A549 (cell line): ENCODE measurements around the gene LHX5. TPM values are rescaled to one million over a fixed set of nuclear protein-coding genes. Genes with fewer than 3 reads are reported as not detected.

ENCODE experiments used
- ATAC-seq, 2 experiments: fragments of 200-7000 bp in 1 of 2; fragments of >200 bp in 1 of 2; cut with Nextera tagmentation in 1 of 2; cut with Tn5 transposase in 1 of 2; 3 replicates each; pipeline versions ENCODE4 v1.8.0 to v1.9.1; 2018 to 2020; ENCODE audit warnings: mild to moderate bottlenecking in 1 of 2, moderate library complexity in 1 of 2
- CTCF ChIA-PET: fragments of 300-600 bp; sonication (Branson Sonifier 250); formaldehyde crosslinking; extraction: SDS; loops from one replicate; lab custom pipeline; 2021; ENCODE audit warnings: antibody characterized with exemption, inconsistent platforms; lab: Yijun Ruan, JAX
- POLR2A ChIA-PET: fragments of 350-600 bp; formaldehyde crosslinking; extraction: SDS; loops from one replicate; lab custom pipeline; 2021; ENCODE audit warnings: antibody characterized with exemption, inconsistent platforms; lab: Yijun Ruan, JAX
- DNase-seq, 2 experiments: peaks; one replicate each; pipeline versions ENCODE4 v3.0.0 to v3.0.0-alpha.2; 2011 to 2016; ENCODE audit warnings: low read depth in 1 of 2, low spot score in 1 of 2
- FAIRE-seq: peaks from 2 replicates; lab custom pipeline; 2011; peaks lifted over from hg19 to GRCh38; lab: Jason Lieb, UNC
- H3K27ac ChIP-seq, 2 experiments: fragments of >200 bp; sonication (Bioruptor Twin); formaldehyde crosslinking; 3 replicates each; pipeline ENCODE4 v1.5.1; 2016 to 2017
- H3K4me1 ChIP-seq: fragments of >200 bp; sonication (Bioruptor Twin); formaldehyde crosslinking; 3 replicates; pipeline ENCODE4 v1.6.1; 2016
- H3K4me2 ChIP-seq: fragments of >200 bp; sonication (Bioruptor Twin); formaldehyde crosslinking; 3 replicates; pipeline ENCODE4 v1.6.1; 2016
- H3K4me3 ChIP-seq: fragments of >200 bp; sonication (Bioruptor Twin); formaldehyde crosslinking; 3 replicates; pipeline ENCODE4 v1.5.1; 2016
- H3K9me3 ChIP-seq: fragments of >200 bp; sonication (Bioruptor Twin); formaldehyde crosslinking; 3 replicates; pipeline ENCODE4 v1.6.1; 2016
- CBX2 ChIP-seq: fragments of 200-600 bp; sonication (generic); IDR thresholded peaks from 2 replicates; pipeline ENCODE4 v1.6.1; 2016; ENCODE audit warnings: low read depth, mild to moderate bottlenecking, borderline replicate concordance
- EP300 ChIP-seq, 2 experiments: fragments of >200 bp; sonication (Bioruptor Twin); formaldehyde crosslinking; IDR thresholded peaks; 2 replicates in 1 of 2; 3 replicates in 1 of 2; pipeline ENCODE4 v1.6.1; 2016 to 2017
- FOSL2 ChIP-seq, 2 experiments: fragments of 450-650 bp in 1 of 2; fragments of >200 bp in 1 of 2; sonication (Bioruptor Twin) in 1 of 2; formaldehyde crosslinking; IDR thresholded peaks; 2 replicates each; pipeline versions ENCODE4 v1.5.0 to v1.6.1; 2016 to 2020; ENCODE audit warnings: mild to moderate bottlenecking in 1 of 2, moderate library complexity in 1 of 2
- GATA3 ChIP-seq: IDR thresholded peaks from 2 replicates; pipeline ENCODE4 v1.6.1; 2012; ENCODE audit warnings: borderline replicate concordance
- HDAC2 ChIP-seq: fragments of 200-600 bp; sonication (generic); IDR thresholded peaks from 2 replicates; pipeline ENCODE4 v1.6.1; 2016
- HOXA7 ChIP-seq: fragments of 250-450 bp; sonication (Bioruptor Pico); IDR thresholded peaks from 2 replicates; pipeline ENCODE4 v1.5.0; 2020; ENCODE audit warnings: mild to moderate bottlenecking, moderate library complexity
- JUN ChIP-seq, 2 experiments: fragments of >200 bp; sonication (Bioruptor Twin); formaldehyde crosslinking; IDR thresholded peaks; 2 replicates in 1 of 2; 3 replicates in 1 of 2; pipeline ENCODE4 v1.6.1; 2016 to 2017
- JUNB ChIP-seq: fragments of >200 bp; sonication (Bioruptor Twin); formaldehyde crosslinking; IDR thresholded peaks from 2 replicates; pipeline ENCODE4 v1.6.1; 2016
- MYC ChIP-seq: IDR thresholded peaks from 2 replicates; pipeline ENCODE4 v1.6.1; 2012; ENCODE audit warnings: mild to moderate bottlenecking, inconsistent platforms, low read length, improper control_type of control experiment, borderline replicate concordance
- NFE2L2 ChIP-seq: fragments of 150-350 bp; conservative IDR thresholded peaks from 2 replicates; pipeline ENCODE4 v1.6.1; 2014; ENCODE audit warnings: low read length
- PHF8 ChIP-seq: fragments of 200-600 bp; sonication (generic); IDR thresholded peaks from 2 replicates; pipeline ENCODE4 v1.6.1; 2016; ENCODE audit warnings: low read depth, mild to moderate bottlenecking, antibody characterized with exemption, moderate library complexity, borderline replicate concordance
- POLR2A ChIP-seq: IDR thresholded peaks from 2 replicates; pipeline ENCODE4 v1.6.1; 2012; ENCODE audit warnings: mild to moderate bottlenecking, low read length
- RAD21 ChIP-seq, 2 experiments: fragments of >200 bp in 1 of 2; sonication (Bioruptor Twin) in 1 of 2; formaldehyde crosslinking in 1 of 2; IDR thresholded peaks in 1 of 2; conservative IDR thresholded peaks in 1 of 2; 2 replicates in 1 of 2; 3 replicates in 1 of 2; pipeline ENCODE4 v1.6.1; 2012 to 2018; ENCODE audit warnings: inconsistent platforms in 1 of 2
- RCOR1 ChIP-seq: fragments of 150-350 bp; IDR thresholded peaks from 2 replicates; pipeline ENCODE4 v1.6.1; 2014; ENCODE audit warnings: antibody characterized with exemption, low read length, low read depth
- SREBF2 ChIP-seq: fragments of 450-650 bp; IDR thresholded peaks from 2 replicates; pipeline ENCODE4 v1.6.1; 2014; ENCODE audit warnings: mild to moderate bottlenecking, moderate library complexity
- ZFP36 ChIP-seq: fragments of 450-650 bp; IDR thresholded peaks from 2 replicates; pipeline ENCODE4 v1.6.1; 2014; ENCODE audit warnings: borderline replicate concordance; ENCODE audit not compliant: partially characterized antibody
- ZSCAN20 ChIP-seq: fragments of 250-450 bp; sonication (Bioruptor Pico); IDR thresholded peaks from 2 replicates; pipeline ENCODE4 v1.8.0; 2022; ENCODE audit warnings: mild to moderate bottlenecking, moderate library complexity
- WGBS: methylation state at CpG from one replicate; pipeline ENCODE4 v1.1.6; 2017; ENCODE audit errors: missing lambda C conversion rate; 5-methylcytosine and 5-hydroxymethylcytosine counted together
- polyA plus RNA-seq, 4 experiments: library from polyadenylated mRNA; depleted of rRNA in 3 of 4; stranded (reverse); fragments of >200 nt; fragmentation: RNase III in 1 of 4; extraction: RNeasy Plus Mini Kit Qiagen cat#74134 plus additional on column Dnase treatment in 1 of 4; gene quantifications; 2 replicates in 3 of 4; 3 replicates in 1 of 4; pipeline ENCODE4 v1.2.3, GENCODE V29; 2011 to 2017
- TF ChIP-seq, protein P1 (sequence below): fragments of 250-450 bp; sonication (Bioruptor Pico); IDR thresholded peaks from 2 replicates; pipeline ENCODE4 v1.5.0; 2020; ENCODE audit warnings: low read depth, mild to moderate bottlenecking, moderate library complexity
- TF ChIP-seq, protein P2 (sequence below): IDR thresholded peaks from 2 replicates; pipeline ENCODE4 v1.6.1; 2012
- TF ChIP-seq, protein P3 (sequence below): fragments of >200 bp; sonication (Bioruptor Twin); formaldehyde crosslinking; IDR thresholded peaks from 3 replicates; pipeline ENCODE4 v1.5.1; 2016
- TF ChIP-seq, protein P4 (sequence below): IDR thresholded peaks from 2 replicates; pipeline ENCODE4 v1.6.1; 2012; ENCODE audit warnings: low read depth, borderline replicate concordance

The LHX5 gene
- polyA plus RNA-seq, 2 of the 4 experiments (the other 2 are of a cell fraction), result not detected

DNA sequence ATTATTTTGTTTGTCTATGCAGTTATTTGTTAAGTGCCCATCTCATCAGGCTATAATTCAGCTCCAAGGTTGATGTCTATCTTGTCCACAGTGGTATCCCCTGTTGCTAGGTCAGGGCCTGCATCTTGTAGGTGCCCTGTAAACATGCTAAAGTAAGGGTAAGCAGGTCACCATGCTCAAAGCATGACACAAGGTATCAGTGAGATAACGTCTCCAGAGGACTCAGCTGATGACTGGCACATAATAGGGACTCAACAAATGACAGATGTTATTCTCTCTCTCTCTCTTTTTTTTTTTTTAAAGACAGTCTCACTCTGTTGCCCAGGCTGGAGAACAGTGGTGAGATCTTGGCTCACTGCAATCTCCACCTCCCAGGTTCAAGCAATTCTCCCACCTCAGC lies 47.2 kb downstream of the LHX5 start:
- ChIA-PET CTCF (interaction anchor here (0.6 to 2.2 kb wide), 32 partner anchors 9 to 486 kb away, joined by 3 to 31 read pairs (median 7); partner anchors contain the start of genes PLBD2, SDS and SLC8B1), POLR2A (no interaction called here)
- H3K4me3 ChIP-seq, result no peak overlapping the region
- no peak overlapping the region for H3K4me2 ChIP-seq
- TF ChIP-seq, protein P1, sequence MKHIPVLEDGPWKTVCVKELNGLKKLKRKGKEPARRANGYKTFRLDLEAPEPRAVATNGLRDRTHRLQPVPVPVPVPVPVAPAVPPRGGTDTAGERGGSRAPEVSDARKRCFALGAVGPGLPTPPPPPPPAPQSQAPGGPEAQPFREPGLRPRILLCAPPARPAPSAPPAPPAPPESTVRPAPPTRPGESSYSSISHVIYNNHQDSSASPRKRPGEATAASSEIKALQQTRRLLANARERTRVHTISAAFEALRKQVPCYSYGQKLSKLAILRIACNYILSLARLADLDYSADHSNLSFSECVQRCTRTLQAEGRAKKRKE, result no peak
- TF ChIP-seq NFE2L2, result 0 out of 2 replicates have a peak, but pooled peaks have one; percentile 9
- DNase-seq (no peak), ATAC-seq (no peak), FAIRE-seq (no peak)
- WGBS, result 94% methylated on average over 1 of the region's 1 CpG
- no peak overlapping the region for H3K27ac ChIP-seq
- H3K9me3 ChIP-seq, result no peaks in the 10 kb centered on the region
- H3K4me1 ChIP-seq, result peaks cover 33% of the 10 kb centered on the region

DNA sequence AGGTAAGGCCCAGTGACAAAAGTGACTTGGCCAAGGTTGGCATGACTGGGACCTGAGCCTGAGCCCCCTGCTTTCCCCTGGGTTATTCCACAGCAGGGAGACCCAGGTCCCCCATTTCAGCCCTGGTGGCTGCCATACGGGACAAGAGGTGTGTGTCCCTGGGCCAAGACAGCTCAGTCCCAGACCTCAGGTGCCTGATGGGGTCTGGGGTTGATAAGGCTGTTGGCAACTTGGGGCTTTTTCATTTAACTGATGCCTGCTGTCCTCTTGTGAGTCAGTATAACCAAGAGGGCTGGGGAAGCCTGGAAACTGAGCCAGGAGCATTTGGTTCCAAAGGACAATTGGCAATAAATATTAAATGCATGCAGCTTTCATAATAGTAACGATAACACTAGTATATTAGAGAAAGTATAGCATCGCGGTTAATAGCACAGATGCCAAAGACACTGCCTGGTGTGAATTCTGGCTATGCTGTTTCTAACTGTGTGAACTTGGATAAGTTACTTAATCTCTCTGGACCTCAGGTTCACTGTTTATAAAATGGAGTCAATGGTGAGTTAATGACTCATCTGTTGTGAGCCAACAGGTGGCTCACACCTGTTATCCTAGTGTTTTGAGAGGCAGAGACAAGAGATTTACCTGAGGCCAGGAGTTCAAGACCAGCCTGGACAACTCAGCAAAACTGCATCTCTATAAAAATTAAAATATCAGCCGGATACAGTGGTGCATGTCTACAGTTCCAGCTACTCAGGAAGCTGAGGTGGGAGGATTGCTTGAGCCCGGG lies 48.6 kb downstream of the LHX5 start:
- no peaks in the 10 kb centered on the region for H3K9me3 ChIP-seq
- no peak for DNase-seq
- CTCF ChIA-PET, result interaction anchor here (1.1 to 2.2 kb wide), 3 partner anchors 9 to 227 kb away, joined by 3 to 14 read pairs (median 3); no protein-coding TSS in a partner anchor
- peak overlapping the region; percentile 62 for H3K4me3 ChIP-seq
- H3K4me2 ChIP-seq, result peak overlapping the region; percentile 77
- H3K27ac ChIP-seq, result peak overlapping the region; percentile 83 to 96
- POLR2A ChIA-PET, result interaction anchor here (1.0 to 1.1 kb wide), 2 partner anchors 88 to 112 kb away, joined by 3 to 9 read pairs; partner anchors contain the start of gene SLC8B1
- H3K4me1 ChIP-seq, result peaks cover 46% of the 10 kb centered on the region
- TF ChIP-seq JUNB, result no peak
- no peak for TF ChIP-seq HDAC2
- no peak for TF ChIP-seq HOXA7 (CRISPR knock-in tag)
- TF ChIP-seq, protein P2, sequence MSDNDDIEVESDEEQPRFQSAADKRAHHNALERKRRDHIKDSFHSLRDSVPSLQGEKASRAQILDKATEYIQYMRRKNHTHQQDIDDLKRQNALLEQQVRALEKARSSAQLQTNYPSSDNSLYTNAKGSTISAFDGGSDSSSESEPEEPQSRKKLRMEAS, result no peak
- no peak for TF ChIP-seq FOSL2 (IDR thresholded peaks at IDR 0.05)
- peak; percentile 52 for TF ChIP-seq FOSL2 (CRISPR knock-in tag; IDR thresholded peaks at IDR 0.05)
- peak; percentile 4 for TF ChIP-seq ZFP36
- TF ChIP-seq, all 56 proteins: peak for 2
- WGBS, result 78% methylated on average over 6 of the region's 6 CpGs
- no peak for ATAC-seq
- FAIRE-seq, result no peak

DNA sequence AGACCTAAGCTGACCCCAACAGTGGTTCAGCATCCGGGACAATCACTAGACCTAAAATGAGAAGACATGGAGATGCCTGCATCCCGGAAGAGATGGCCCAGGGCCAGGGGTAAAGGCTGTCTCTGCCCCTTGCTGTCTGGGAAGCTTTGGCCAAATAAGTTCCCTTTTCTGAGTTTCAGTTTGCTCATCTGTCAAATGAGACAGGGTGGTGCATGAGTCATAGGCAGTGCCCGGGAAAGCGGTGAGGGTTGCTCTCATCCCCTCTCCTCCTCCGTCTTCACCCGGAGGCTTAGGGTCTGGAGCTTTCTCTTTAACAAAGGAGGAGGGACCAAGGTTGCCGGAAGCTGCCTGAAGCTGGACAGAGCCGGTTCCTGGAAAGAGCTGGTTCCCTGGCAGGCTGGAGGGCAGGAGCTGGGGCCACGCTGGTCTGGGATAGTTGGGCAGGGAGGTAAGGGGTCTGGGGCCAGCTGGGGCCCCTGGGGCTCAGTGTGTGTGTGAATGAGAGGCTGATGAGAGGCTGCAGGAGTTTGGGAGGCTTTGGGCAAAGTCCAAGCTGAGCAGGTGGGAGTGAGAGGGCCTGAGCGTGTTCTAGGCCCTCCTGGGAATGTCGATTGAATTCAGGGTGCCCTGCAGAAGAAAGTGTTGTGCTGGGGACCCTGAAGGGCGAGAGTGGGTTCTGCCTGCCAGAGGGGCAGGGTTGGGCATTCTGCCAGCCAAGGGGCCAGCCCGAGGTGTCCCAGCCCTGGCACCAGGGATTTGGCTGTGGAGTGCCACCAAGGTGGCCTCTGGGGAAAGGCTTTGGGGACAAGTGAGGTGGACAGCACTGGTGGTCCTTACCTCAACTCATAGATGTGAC lies 49.4 kb downstream of the LHX5 start, which contains the start of gene SDSL:
TSS of gene SDSL (plus strand) at position 351 of the 856 bp plus-strand sequence. CDS start 5,603 bp downstream, outside the sequence.
- DNase-seq (peak; percentile 80 to 90), ATAC-seq (peak; percentile 87 to 91), FAIRE-seq (peak; percentile 74)
- H3K4me2 ChIP-seq, result peak within 1 kb of the TSS; percentile 77
- TF ChIP-seq RCOR1, result no peak
- TF ChIP-seq, protein P3, sequence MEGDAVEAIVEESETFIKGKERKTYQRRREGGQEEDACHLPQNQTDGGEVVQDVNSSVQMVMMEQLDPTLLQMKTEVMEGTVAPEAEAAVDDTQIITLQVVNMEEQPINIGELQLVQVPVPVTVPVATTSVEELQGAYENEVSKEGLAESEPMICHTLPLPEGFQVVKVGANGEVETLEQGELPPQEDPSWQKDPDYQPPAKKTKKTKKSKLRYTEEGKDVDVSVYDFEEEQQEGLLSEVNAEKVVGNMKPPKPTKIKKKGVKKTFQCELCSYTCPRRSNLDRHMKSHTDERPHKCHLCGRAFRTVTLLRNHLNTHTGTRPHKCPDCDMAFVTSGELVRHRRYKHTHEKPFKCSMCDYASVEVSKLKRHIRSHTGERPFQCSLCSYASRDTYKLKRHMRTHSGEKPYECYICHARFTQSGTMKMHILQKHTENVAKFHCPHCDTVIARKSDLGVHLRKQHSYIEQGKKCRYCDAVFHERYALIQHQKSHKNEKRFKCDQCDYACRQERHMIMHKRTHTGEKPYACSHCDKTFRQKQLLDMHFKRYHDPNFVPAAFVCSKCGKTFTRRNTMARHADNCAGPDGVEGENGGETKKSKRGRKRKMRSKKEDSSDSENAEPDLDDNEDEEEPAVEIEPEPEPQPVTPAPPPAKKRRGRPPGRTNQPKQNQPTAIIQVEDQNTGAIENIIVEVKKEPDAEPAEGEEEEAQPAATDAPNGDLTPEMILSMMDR, result no peak
- no peak for TF ChIP-seq EP300 (IDR thresholded peaks at IDR 0.05)
- TF ChIP-seq PHF8, result peak; percentile 32; the same call in 1 of the 2 replicates
- peak; percentile 43; the same call in 1 of the 2 replicates for TF ChIP-seq GATA3
- peak in 1 of 2 experiments; percentile 37; a peak in 2 of 5 replicates for TF ChIP-seq JUN (IDR thresholded peaks at IDR 0.05)
- TF ChIP-seq, protein P2, result peak; percentile 57
- no peak for TF ChIP-seq ZSCAN20 (CRISPR knock-in tag)
- TF ChIP-seq POLR2A, result peak; percentile 67
- TF ChIP-seq SREBF2, result no peak
- 0 out of 5 replicates have a peak, but pooled peaks of 1 of the 2 experiments have one; percentile 1 for TF ChIP-seq RAD21 (conservative IDR thresholded peaks at IDR 0.05 in 1 of 2, IDR thresholded peaks at IDR 0.05 in 1 of 2)
- TF ChIP-seq, protein P4, sequence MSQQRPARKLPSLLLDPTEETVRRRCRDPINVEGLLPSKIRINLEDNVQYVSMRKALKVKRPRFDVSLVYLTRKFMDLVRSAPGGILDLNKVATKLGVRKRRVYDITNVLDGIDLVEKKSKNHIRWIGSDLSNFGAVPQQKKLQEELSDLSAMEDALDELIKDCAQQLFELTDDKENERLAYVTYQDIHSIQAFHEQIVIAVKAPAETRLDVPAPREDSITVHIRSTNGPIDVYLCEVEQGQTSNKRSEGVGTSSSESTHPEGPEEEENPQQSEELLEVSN, result peak; percentile 29; the same call in 1 of the 2 replicates
- TF ChIP-seq CBX2, result no peak
- TF ChIP-seq FOSL2 (IDR thresholded peaks at IDR 0.05), result 0 out of 2 replicates have a peak, but pooled peaks have one; percentile 52
- TF ChIP-seq FOSL2 (CRISPR knock-in tag; IDR thresholded peaks at IDR 0.05), result peak; percentile 94
- TF ChIP-seq MYC, result no peak
- ChIA-PET POLR2A (interaction anchor here (0.6 to 1.1 kb wide), 5 partner anchors 9 to 237 kb away, joined by 3 to 9 read pairs (median 6); partner anchors contain the start of genes DDX54, RITA1 and SLC8B1), CTCF (interaction anchor here (0.6 to 2.2 kb wide), 5 partner anchors 8 to 226 kb away, joined by 3 to 14 read pairs (median 3); no protein-coding TSS in a partner anchor)
- peaks cover 54% of the 10 kb centered on the region for H3K4me1 ChIP-seq
- peak within 1 kb of the TSS; percentile 83 to 96 for H3K27ac ChIP-seq
- WGBS, result 2% methylated on average over 13 of the region's 13 CpGs
- H3K9me3 ChIP-seq, result no peaks in the 10 kb centered on the region
- H3K4me3 ChIP-seq, result peak within 1 kb of the TSS; percentile 62
